NCI-H1092 (cell line): ENCODE data around the gene NIPBL.
"Not testable (repeated sequence)": the region's sequence is repeated elsewhere in the genome, so short reads cannot be mapped to it uniquely, and the experiment has no call there.

ENCODE experiments used
- DNase-seq: peaks from one replicate; lab custom pipeline; 2025; lab: John Stamatoyannopoulos, UW

NIPBL gene

GRCh38 chr5:36879274-36880033 is 2.9 kb downstream of the NIPBL start:
- DNase-seq = no peak

- DNase-seq = no peak
Observed at GRCh38 chr5:36880761-36881160, 4.2 kb downstream of the NIPBL start.

- DNase-seq = no peak
Observed at GRCh38 chr5:36881304-36881703, 4.7 kb downstream of the NIPBL start.

- DNase-seq = no peak
Observed at GRCh38 chr5:36881807-36882206, 5.2 kb downstream of the NIPBL start.

GRCh38 chr5:36882250-36882649 is 5.7 kb downstream of the NIPBL start:
- no peak for DNase-seq

- DNase-seq = no peak
Observed at GRCh38 chr5:36883894-36884462, 7.4 kb downstream of the NIPBL start.

GRCh38 chr5:36885149-36885548 is 8.6 kb downstream of the NIPBL start:
- no peak for DNase-seq

GRCh38 chr5:36885566-36886485 is 9.3 kb downstream of the NIPBL start:
- DNase-seq = no peak

- DNase-seq = no peak
Observed at GRCh38 chr5:36886791-36887190, 10.2 kb downstream of the NIPBL start.

- DNase-seq = no peak
Observed at GRCh38 chr5:36887532-36887931, 11.0 kb downstream of the NIPBL start.

- no peak for DNase-seq
Observed at GRCh38 chr5:36888303-36888702, 11.7 kb downstream of the NIPBL start.

- no peak for DNase-seq
Observed at GRCh38 chr5:36889264-36889663, 12.7 kb downstream of the NIPBL start.

- no peak for DNase-seq
Observed at GRCh38 chr5:36891266-36891665, 14.7 kb downstream of the NIPBL start.

GRCh38 chr5:36892085-36892830 is 15.7 kb downstream of the NIPBL start:
- DNase-seq = not testable (repeated sequence)

GRCh38 chr5:36894954-36895353 is 18.4 kb downstream of the NIPBL start:
- DNase-seq = no peak

- no peak for DNase-seq
Observed at GRCh38 chr5:36896476-36896875, 19.9 kb downstream of the NIPBL start.

- DNase-seq = no peak
Observed at GRCh38 chr5:36897616-36898015, 21.0 kb downstream of the NIPBL start.

- no peak for DNase-seq
Observed at GRCh38 chr5:36899860-36900259, 23.3 kb downstream of the NIPBL start.

- no peak for DNase-seq
Observed at GRCh38 chr5:36900283-36900682, 23.7 kb downstream of the NIPBL start.

GRCh38 chr5:36901077-36901476 is 24.5 kb downstream of the NIPBL start:
- DNase-seq = not testable (repeated sequence)

GRCh38 chr5:36901856-36902255 is 25.3 kb downstream of the NIPBL start:
- DNase-seq = no peak

GRCh38 chr5:36902353-36902752 is 25.8 kb downstream of the NIPBL start:
- no peak for DNase-seq
